ENCODE data around the gene OR14A16.

Gene OR14A16

GRCh38 chr1:247848346-247848745 lies 24.4 kb upstream of the OR14A16 start:
- Histone ChIP-seq H3K27ac (ENCODE audit: low read depth, low read length) (no peak overlapping the region), H3K4me2 (ENCODE audit: low read depth, low read length, poor library complexity, severe bottlenecking) (no peak overlapping the region), H3K4me3 (ENCODE audit: insufficient read depth, low read length, poor library complexity, severe bottlenecking) (no peak overlapping the region), H3K36me3 (ENCODE audit: low read length) (no peaks in the 10 kb centered on the region), H2AFZ (ENCODE audit: low read depth, low read length, severe bottlenecking) (no peak overlapping the region), H3K9me3 (ENCODE audit: insufficient read depth, low read length) (no peaks in the 10 kb centered on the region), H4K20me1 (ENCODE audit: low read depth, low read length) (no peaks in the 10 kb centered on the region), H3K79me2 (ENCODE audit: insufficient read depth, low read length) (no peaks in the 10 kb centered on the region), H3K27me3 (ENCODE audit: low read length) (no peaks in the 10 kb centered on the region), H3K9me2 (replicated peaks; ENCODE audit: insufficient read depth, low read length) (no peaks in the 10 kb centered on the region), H3K9ac (ENCODE audit: low read length) (no peak overlapping the region), H3F3A (ENCODE audit: insufficient read depth) (no peaks in the 10 kb centered on the region)
- TF ChIP-seq CTCF (IDR thresholded peaks at IDR 0.05; ENCODE audit: insufficient read depth, low read length, poor library complexity, severe bottlenecking) (no peak), EZH2phosphoT487 (conservative IDR thresholded peaks at IDR 0.05; ENCODE audit: low read length) (no peak)

GRCh38 chr1:247845693-247846017 lies 21.7 kb upstream of the OR14A16 start:
- no peak for TF ChIP-seq EZH2phosphoT487 (conservative IDR thresholded peaks at IDR 0.05; ENCODE audit: low read length)
- TF ChIP-seq CTCF (IDR thresholded peaks at IDR 0.05; ENCODE audit: insufficient read depth, low read length, poor library complexity, severe bottlenecking) = no peak

GRCh38 chr1:247845011-247845692 lies 21.2 kb upstream of the OR14A16 start:
- no peak overlapping the region for H3K27ac ChIP-seq (ENCODE audit: low read depth, low read length)

More at GRCh38 chr1:247845693-247846017, 21.7 kb upstream of the OR14A16 start:
- Histone ChIP-seq H4K20me1 (ENCODE audit: low read depth, low read length) (no peaks in the 10 kb centered on the region), H3F3A (ENCODE audit: insufficient read depth) (no peaks in the 10 kb centered on the region), H3K36me3 (ENCODE audit: low read length) (no peaks in the 10 kb centered on the region), H3K9me2 (replicated peaks; ENCODE audit: insufficient read depth, low read length) (no peaks in the 10 kb centered on the region), H3K9ac (ENCODE audit: low read length) (no peak overlapping the region), H3K79me2 (ENCODE audit: insufficient read depth, low read length) (no peaks in the 10 kb centered on the region), H3K27me3 (ENCODE audit: low read length) (no peaks in the 10 kb centered on the region), H3K9me3 (ENCODE audit: insufficient read depth, low read length) (no peaks in the 10 kb centered on the region), H3K4me2 (ENCODE audit: low read depth, low read length, poor library complexity, severe bottlenecking) (no peak overlapping the region), H3K27ac (ENCODE audit: low read depth, low read length) (no peak overlapping the region), H2AFZ (ENCODE audit: low read depth, low read length, severe bottlenecking) (no peak overlapping the region), H3K4me3 (ENCODE audit: insufficient read depth, low read length, poor library complexity, severe bottlenecking) (no peak overlapping the region)

More at GRCh38 chr1:247845011-247845692, 21.2 kb upstream of the OR14A16 start:
- H3K4me3 ChIP-seq (ENCODE audit: insufficient read depth, low read length, poor library complexity, severe bottlenecking) = no peak overlapping the region
- H3K79me2 ChIP-seq (ENCODE audit: insufficient read depth, low read length) = no peaks in the 10 kb centered on the region
- H3K9me2 ChIP-seq (replicated peaks; ENCODE audit: insufficient read depth, low read length) = no peaks in the 10 kb centered on the region
- H3F3A ChIP-seq (ENCODE audit: insufficient read depth) = no peaks in the 10 kb centered on the region
- H3K36me3 ChIP-seq (ENCODE audit: low read length) = no peaks in the 10 kb centered on the region
- no peaks in the 10 kb centered on the region for H3K9me3 ChIP-seq (ENCODE audit: insufficient read depth, low read length)
- H2AFZ ChIP-seq (ENCODE audit: low read depth, low read length, severe bottlenecking) = no peak overlapping the region
- H3K9ac ChIP-seq (ENCODE audit: low read length) = no peak overlapping the region
- H3K4me2 ChIP-seq (ENCODE audit: low read depth, low read length, poor library complexity, severe bottlenecking) = no peak overlapping the region
- TF ChIP-seq CTCF (IDR thresholded peaks at IDR 0.05; ENCODE audit: insufficient read depth, low read length, poor library complexity, severe bottlenecking) = no peak
- TF ChIP-seq EZH2phosphoT487 (conservative IDR thresholded peaks at IDR 0.05; ENCODE audit: low read length) = no peak
- H3K27me3 ChIP-seq (ENCODE audit: low read length) = no peaks in the 10 kb centered on the region
- no peaks in the 10 kb centered on the region for H4K20me1 ChIP-seq (ENCODE audit: low read depth, low read length)

All from SU-DHL-6 (cell line).